NCI-H2196 treated with DMSO at 0.1 percent for 48 hours (cell line): Measurements from ENCODE around the gene IGFL2.
"Not testable (repeated sequence)": the region's sequence is repeated elsewhere in the genome, so short reads cannot be mapped to it uniquely, and the experiment has no call there.

Source experiments
- DNase-seq: peaks from one replicate; lab custom pipeline; 2025; ENCODE audit not compliant: unreplicated experiment; lab: John Stamatoyannopoulos, UW

IGFL2 gene

DNA sequence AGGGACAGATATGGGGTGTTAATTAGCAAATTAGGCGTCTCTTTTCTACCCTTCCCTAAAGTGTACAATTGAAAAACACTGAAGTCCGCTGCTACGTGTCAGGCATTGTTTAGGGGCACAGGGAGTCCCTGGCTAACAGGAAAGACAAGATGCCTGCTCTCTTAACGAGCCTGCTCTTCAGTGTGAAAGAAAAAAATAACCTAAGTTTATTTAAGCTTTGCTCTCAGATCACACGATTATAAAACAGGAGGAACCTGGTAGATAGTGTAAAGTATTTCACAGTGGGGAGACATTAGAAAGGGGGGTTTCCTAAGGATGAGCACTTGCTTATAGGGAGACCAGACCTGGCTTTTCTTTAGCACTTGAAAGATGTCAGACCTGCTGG lies 38.7 kb downstream of the IGFL2 start:
- no peak for DNase-seq

- no peak for DNase-seq
Observed at GRCh38 chr19:46189971-46190888, 42.2 kb downstream of the IGFL2 start.

DNA sequence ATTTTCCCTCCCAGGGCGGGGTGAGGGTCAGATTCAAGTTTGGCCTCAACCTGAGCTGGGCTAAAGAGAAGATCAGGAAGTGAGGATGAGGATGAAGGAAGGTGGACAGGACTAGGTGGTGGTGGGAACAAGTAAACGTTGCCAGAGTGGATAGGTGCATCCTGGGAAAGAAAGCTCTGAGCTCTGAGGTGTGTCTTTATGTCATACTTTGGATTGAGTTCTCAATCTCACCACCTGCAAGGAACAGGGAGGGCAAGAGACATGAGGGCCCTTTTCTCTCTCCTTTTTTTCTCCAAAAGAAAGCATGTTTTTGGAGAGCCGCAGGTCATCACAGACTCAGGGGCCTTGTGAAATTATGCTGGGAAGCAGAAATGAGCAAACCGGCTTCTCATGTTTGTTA lies 43.3 kb downstream of the IGFL2 start:
- DNase-seq: no peak

DNA sequence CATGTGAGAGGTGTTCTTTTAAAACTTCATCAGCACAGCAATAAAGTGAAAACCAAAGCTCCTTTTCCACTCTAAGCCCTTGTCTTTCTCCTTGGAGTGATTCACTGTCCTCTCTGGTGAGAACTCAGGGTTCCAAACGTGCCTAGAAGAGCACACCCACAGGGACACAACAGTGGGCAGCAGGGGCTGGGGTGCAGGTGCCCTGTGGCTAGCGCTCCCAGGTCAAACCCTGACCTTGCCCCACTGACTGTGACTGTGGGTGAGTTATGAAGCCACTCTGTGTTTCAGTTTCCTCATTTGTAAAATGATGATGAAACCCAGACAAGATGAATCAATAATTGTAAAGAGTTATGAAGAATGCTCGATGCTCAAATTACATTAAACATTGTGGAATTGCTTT lies 43.9 kb downstream of the IGFL2 start:
- DNase-seq: no peak

DNA sequence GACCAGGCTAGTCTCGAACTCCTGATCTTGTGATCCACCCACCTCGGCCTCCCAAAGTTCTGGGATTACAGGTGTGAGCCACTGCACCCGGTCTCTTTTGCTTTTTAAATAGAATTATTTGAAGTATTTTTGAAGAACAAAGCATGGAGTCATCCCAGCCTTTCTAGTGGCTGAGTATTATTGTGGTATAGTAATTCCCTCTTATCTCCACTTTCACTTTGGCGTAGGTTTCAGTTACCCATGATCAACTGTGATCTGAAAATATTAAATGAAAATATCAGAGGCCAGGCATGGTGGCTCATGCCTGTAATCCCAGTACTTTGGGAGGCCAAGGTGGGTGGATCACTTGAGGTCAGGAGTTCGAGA lies 44.6 kb downstream of the IGFL2 start:
- not testable (repeated sequence) for DNase-seq

DNA sequence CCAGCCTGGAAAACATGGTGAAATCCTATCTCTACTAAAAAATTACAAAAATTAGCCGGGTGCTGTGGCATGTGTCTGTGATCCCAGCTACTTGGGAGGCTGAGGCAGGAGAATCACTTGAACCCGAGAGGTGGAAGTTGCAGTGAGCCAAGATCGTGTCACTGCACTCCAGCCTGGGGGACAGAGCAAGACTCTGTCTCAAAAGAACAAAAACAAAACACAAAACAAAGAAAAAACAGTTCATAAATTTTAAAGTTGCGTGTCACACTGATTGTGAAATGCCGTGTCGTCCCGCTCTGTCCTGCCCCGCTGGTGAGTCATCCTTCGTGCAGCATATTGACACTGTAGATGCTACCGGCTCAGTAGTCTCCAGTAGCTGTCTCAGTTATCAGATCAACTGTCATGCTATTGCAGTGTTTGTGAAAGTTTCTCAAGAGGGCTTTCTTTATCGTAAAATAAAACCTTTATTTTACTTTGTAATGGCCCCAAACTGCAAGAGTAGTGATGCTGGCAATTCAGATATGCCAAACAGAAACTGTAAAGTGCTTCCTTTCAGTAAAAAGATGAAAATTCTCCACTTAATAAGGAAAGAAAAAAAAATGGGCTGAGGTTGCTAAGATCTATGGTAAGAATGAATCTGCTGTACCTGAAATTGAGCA lies 45.1 kb downstream of the IGFL2 start:
- DNase-seq: peak; percentile 29

DNA sequence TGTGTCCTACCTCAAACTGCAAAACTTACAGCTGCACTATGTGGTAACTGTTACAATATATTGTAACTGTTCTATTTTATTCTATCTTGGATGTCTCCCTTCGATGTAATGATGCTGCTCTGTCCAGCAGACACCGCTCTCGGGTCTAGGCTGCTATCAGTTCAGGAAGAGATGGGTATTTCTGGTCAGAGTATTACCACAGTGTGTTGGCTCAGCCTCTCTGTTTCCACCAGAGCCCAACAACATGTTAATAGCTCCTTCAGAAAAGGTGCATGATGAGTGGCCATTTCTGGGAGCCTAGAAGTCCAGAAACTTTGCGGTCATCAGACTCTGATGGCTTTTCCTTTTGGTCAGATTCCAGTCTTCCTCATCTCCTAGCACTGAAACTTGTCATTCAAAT lies 45.6 kb downstream of the IGFL2 start:
- no peak for DNase-seq

DNA sequence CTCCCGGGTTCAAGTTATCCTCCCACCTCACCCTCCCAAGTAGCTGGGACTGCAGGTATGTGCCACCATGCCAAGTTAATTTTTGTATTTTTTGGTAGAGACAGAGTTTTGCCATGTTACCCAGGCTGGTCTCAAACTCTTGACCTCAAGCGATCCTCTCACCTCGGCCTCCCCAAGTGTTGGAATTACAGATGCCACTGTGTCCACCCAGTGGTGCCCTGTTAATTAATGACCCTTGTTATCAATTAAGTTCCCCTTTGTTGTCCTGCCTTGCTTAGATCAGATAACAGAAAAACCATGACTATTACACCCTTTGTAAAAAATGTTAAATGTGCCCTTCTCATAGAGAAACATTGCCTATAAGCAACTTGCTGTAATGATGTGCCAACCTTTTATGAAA lies 47.1 kb downstream of the IGFL2 start:
- no peak for DNase-seq

DNA sequence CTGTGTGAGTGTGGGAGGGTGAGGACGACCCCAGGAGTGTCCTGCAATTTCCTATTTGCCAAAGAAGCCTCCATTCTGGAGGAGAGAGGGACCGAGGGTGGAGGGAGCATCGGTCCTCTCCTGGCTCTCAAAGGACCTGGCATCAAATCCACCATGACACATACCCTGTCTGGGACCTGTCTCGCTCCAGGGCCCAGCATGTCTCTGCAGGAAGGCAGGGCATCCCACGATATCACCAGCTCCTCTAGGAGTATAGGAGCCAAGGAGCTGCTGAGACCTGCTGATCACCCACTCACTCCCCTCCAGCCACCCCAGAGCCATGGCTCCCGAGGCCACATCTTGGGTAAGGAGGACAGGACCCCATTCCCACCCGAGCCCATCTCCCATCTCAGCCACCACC lies 47.9 kb downstream of the IGFL2 start:
- DNase-seq: not testable (repeated sequence)

GRCh38 chr19:46196410-46197124 lies 48.5 kb downstream of the IGFL2 start:
- no peak for DNase-seq

GRCh38 chr19:46197314-46198070 lies 49.5 kb downstream of the IGFL2 start:
- DNase-seq: no peak

- no peak for DNase-seq
Observed at GRCh38 chr19:46198756-46199155, 50.7 kb downstream of the IGFL2 start.

DNA sequence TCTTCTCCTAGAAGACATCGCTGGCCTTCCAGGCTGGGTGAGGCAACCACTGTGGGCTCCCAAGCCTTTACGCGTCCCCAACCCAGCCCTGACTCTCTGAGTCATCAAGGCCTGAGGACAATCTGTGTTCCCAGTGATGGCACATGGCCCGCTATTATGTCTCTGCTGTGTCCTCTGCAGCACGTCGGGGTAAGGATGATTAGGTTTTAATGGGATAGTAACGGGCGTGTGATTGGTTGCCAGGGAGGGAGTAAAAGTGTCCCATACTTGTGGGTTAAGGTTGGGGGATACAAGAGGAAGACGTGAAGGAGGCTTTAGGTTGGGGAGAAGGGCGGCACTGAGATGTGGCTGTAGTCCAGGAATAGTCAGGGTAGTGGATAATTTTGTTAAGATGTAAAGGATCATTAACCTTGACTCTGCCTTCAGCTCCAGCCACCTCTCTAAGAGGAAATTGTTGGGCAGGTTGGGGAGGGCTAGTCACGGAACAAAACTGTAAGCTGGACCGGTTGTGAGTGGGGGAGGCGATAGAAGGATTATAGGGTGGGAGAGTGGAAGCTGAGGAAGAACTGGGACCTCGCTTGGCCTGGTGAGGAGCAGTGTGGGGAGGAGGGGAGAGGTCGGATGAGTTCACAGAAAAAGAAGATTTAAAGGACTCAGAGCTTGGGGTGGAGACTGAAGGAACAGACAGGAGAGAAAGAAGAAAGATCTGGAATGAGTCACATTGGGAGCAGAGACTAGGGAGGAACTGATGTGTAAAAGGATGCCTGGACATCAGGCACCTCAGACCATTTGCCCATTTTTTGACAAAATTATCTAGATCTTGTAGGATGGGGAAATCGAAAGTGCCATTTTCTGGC lies 53.6 kb downstream of the IGFL2 start:
- no peak for DNase-seq

DNA sequence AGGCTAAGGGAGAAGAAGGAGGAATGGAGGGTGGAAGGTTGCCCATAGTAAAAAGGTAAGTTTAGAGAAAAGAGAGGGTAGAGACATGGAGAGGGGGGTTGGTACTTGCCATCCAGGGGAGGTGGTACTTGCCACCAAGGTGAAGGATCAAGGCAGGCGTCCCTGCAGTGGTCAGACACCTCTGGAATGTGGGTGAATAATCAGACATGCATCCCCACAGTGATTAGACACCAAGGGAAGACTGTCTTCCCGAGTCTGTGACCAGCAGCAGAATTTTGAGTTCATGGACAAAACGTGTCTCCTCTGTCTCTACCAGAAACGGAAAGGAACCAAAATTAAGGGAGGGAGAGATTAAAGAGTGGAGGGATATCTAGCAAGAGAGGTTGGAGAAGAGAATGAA lies 54.4 kb downstream of the IGFL2 start:
- DNase-seq: no peak

DNA sequence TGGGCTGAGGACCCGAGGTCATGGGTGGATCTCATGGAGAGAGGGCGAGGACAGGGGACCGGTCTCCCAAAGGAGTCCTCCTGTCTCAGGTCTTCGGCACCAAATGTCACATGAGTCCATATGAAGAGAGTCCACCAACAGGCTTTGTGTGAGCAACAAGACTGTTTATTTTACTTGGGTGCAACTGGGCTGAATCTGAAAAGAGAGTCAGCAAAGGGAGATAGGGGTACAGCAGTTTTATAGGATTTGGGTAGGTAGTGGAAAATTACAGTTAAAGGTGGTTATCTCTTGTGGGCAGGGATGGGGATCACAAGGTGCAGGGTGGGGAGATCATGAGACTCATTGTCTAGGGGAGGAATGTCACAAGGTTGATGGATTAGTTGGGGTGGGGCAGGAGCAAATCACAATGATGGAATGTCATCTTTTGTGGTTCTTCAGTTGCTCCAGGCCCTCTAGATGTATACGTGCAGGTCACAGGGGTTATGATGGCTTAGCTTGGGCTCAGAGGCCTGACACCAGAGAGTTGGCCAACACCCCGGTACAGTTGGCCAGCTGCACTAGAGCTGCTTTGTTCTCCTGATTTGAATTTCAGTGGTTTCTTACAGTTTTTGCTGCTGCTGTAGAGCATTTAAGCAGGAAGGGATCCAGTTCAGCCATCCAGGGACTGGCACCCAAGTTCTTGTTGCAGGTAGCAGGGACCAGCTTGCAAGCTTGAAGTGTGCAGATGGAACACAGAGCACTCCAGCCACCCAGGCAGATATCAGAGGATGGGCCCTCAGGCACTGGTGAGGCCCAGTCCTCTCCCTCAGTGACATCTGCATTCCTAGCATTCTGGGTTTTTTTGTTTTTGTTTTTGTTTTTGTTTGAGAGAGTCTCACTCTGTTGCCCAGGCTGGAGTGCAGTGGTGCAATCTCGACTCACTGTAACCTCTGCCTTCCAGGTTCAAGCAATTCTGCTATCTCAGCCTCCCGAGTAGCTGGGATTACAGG lies 55.1 kb downstream of the IGFL2 start:
- DNase-seq: no peak

- DNase-seq: no peak
Observed at GRCh38 chr19:46204008-46204407, 56.0 kb downstream of the IGFL2 start.

DNA sequence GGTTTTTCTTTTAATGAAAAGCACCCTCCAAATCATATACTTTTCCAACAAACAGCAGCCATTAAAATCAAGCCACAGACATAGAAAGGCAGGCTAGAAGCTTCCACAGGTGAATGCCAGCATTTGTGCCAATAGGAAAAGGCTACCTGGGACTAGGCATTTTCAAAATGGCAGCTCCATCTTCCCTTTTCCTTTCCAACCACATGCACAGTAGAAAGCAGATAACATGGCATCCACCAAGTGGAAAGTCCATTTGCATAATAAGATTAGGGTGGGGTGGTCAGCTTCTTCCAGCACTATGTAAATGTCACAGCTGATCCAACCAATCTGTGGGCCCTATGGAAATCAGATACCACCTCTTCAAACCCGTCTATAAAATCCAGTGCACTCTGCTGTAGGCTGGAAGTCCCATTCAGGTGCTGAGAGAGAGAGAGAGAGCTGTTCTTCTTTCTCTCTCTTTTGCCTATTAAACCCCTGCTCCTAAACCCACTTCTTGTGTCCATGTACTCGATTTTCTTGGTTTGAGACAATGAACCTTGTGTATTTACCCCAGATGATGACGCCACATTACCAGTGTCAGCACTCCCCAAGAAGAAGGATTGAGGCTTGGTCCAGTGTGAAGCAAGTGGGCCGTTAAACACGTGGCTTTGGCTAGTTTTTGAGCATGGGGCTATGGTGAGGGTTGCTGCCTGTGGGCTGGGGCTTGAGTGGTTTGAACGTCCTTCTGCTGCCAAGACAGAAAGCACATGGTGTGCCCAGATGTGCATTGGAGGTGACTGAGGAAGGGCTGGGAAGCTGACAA lies 57.3 kb downstream of the IGFL2 start:
- no peak for DNase-seq

DNA sequence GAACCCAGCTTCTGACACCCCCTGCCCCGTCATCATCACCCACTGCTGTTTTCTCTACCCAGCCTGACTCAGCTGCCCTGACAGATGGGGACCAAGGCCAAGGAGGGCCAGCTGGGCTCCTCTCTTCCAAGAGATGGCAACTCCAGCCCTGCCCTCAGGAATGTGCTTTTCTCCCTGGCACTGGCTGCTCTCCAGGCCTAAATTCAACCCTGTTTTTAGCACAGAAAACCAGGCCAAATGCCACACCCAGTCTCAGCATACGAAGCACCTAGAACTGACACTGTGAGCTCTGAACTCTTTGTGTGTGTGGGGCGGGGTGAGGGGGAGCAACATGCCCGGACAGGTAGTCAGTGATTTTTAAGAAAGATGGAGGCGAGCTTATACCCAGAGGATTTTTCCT lies 58.1 kb downstream of the IGFL2 start:
- no peak for DNase-seq
